Esophagus (tissue), 2 donors: Measurements from ENCODE around the gene FKBP11. TPM values are rescaled to one million over a fixed set of nuclear protein-coding genes. Genes with fewer than 3 reads are reported as not detected.
"Not testable (repeated sequence)": the region's sequence is repeated elsewhere in the genome, so short reads cannot be mapped to it uniquely, and the experiment has no call there.

Experiments
- H3K27ac ChIP-seq, 2 donors: one replicate each; pipeline ENCODE4 v1.5.1; 2013; ENCODE audit warnings: low read depth in 2 of 2, mild to moderate bottlenecking in 2 of 2, inconsistent platforms in 1 of 2, low read length in 1 of 2, moderate library complexity in 1 of 2
- H3K27me3 ChIP-seq, 2 donors: one replicate each; pipeline ENCODE4 v1.6.1; 2013; ENCODE audit warnings: low read length in 2 of 2, control low read depth in 1 of 2, mild to moderate bottlenecking in 1 of 2; ENCODE audit not compliant: insufficient read depth in 2 of 2, control insufficient read depth in 1 of 2
- H3K36me3 ChIP-seq, 2 donors: one replicate each; pipeline ENCODE4 v1.6.1; 2013; ENCODE audit warnings: low read length in 1 of 2; ENCODE audit not compliant: control insufficient read depth in 2 of 2, insufficient read depth in 2 of 2
- H3K4me1 ChIP-seq, 2 donors: one replicate each; pipeline ENCODE4 v1.6.1; 2013; ENCODE audit warnings: low read length in 1 of 2; ENCODE audit not compliant: control insufficient read depth in 2 of 2, insufficient read depth in 2 of 2
- H3K4me3 ChIP-seq, 2 donors: one replicate each; pipeline ENCODE4 v1.5.1; 2013; ENCODE audit warnings: low read length in 2 of 2, mild to moderate bottlenecking in 2 of 2, low read depth in 1 of 2, moderate library complexity in 1 of 2
- H3K9me3 ChIP-seq, 2 donors: one replicate each; pipeline ENCODE4 v1.6.1; 2013; ENCODE audit warnings: mild to moderate bottlenecking in 2 of 2, low read depth in 1 of 2, low read length in 1 of 2, moderate library complexity in 1 of 2; ENCODE audit not compliant: control insufficient read depth in 2 of 2, insufficient read depth in 1 of 2
- WGBS, 2 donors: extraction: QIAGEN DNeasy Blood & Tissue Kit; methylation state at CpG; one replicate each; pipeline ENCODE4 v1.1.7; 2013; 5-methylcytosine and 5-hydroxymethylcytosine counted together
- polyA plus RNA-seq, 2 donors: library from polyadenylated mRNA; stranded (reverse); fragments of 200-250 nt; gene quantifications; one replicate each; pipeline ENCODE4 v1.2.3, GENCODE V29; 2013
- donor health status: healthy with polysubstance abuse.
- donor health status: Bipolar disorder and iron deficiency.

The FKBP11 gene
- polyA plus RNA-seq, 2 donors: 20.4 to 28.3 TPM

GRCh38 chr12:48878548-48878947, 46.7 kb downstream of the FKBP11 start:
- Histone ChIP-seq H3K27me3 (no peaks in the 10 kb centered on the region), H3K36me3 (no peaks in the 10 kb centered on the region), H3K4me1 (no peaks in the 10 kb centered on the region), H3K4me3 (no peak overlapping the region), H3K27ac (no peak overlapping the region), H3K9me3 (no peaks in the 10 kb centered on the region)
- WGBS, 2 donors: 73 to 77% methylated on average over 2 of the region's 2 CpGs

DNA sequence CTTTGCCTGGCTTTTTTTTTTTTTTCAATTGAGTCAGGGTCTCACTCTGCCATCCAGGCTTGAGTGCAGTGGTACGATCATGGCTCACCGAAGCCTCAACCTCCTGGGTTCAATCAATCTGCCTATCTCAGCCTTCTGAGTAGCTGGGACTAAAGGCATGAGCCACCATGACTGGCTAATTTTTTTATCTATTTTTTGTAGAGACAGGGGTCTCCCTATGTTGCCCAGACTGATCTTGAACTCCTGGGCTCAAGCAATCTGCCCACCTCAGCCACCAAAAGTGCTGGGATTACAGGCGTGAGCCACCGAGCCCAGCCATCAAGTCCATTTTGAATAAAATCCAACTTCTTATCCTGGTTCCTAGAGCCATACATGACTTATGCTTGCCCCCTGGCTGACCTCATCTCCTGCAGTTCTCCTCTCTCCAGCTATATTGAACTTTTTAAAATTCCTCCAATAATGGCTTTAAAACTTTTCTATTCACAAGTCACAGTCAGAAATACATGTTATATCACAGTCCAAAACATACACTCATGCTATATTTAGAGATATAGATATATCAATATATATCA, 49.3 kb downstream of the FKBP11 start:
- Histone ChIP-seq H3K4me3 (no peak overlapping the region), H3K27me3 (no peaks in the 10 kb centered on the region), H3K27ac (no peak overlapping the region), H3K4me1 (no peaks in the 10 kb centered on the region), H3K9me3 (no peaks in the 10 kb centered on the region), H3K36me3 (no peaks in the 10 kb centered on the region)
- 62 to 84% methylated on average over 4 of the region's 4 CpGs for WGBS, 2 donors

- 81 to 82% methylated on average over 8 of the region's 8 CpGs for WGBS, 2 donors
- H3K27ac ChIP-seq, H3K36me3 ChIP-seq, H3K4me3 ChIP-seq, H3K9me3 ChIP-seq, H3K4me1 ChIP-seq, H3K27me3 ChIP-seq: not testable (repeated sequence)
Observed at GRCh38 chr12:48873534-48873933, 51.8 kb downstream of the FKBP11 start.

GRCh38 chr12:48873096-48873495, 52.2 kb downstream of the FKBP11 start:
- Histone ChIP-seq H3K27me3 (no peaks in the 10 kb centered on the region), H3K4me3 (no peak overlapping the region), H3K9me3 (no peaks in the 10 kb centered on the region), H3K4me1 (no peaks in the 10 kb centered on the region), H3K27ac (no peak overlapping the region), H3K36me3 (no peaks in the 10 kb centered on the region)
- WGBS, 2 donors: 78 to 82% methylated on average over 4 of the region's 4 CpGs

Other genes with a start within 250 kb of the FKBP11 start
- gene KANSL2, start 243.3 kb downstream of the FKBP11 start, polyA plus RNA-seq: 10 to 100 TPM; 19.1 to 21.5 TPM
- 1 to 10 TPM; 3.2 to 3.6 TPM for gene CCNT1, start 208.8 kb downstream of the FKBP11 start, polyA plus RNA-seq
- 10 to 100 TPM in 1 of 2 donors, 1 to 10 TPM in 1; 7.2 to 18.5 TPM for gene ADCY6, start 136.4 kb downstream of the FKBP11 start, polyA plus RNA-seq
- 10 to 100 TPM; 21.5 to 24.3 TPM for gene CACNB3, start 107.0 kb downstream of the FKBP11 start, polyA plus RNA-seq
- 10 to 100 TPM; 26.2 to 37.5 TPM for gene DDX23, start 73.3 kb downstream of the FKBP11 start, polyA plus RNA-seq
- 1 to 10 TPM; 2.6 to 3.9 TPM for gene RND1, start 59.6 kb downstream of the FKBP11 start, polyA plus RNA-seq
- gene ARF3, start 32.0 kb upstream of the FKBP11 start, polyA plus RNA-seq: 10 to 100 TPM; 58.5 to 71.5 TPM
- gene WNT10B, start 46.2 kb upstream of the FKBP11 start, polyA plus RNA-seq: 1 to 10 TPM; 1.6 to 2.1 TPM
- gene WNT1, start 52.8 kb upstream of the FKBP11 start, polyA plus RNA-seq: under 1 TPM in 1 of 2 donors, not detected in 1; 0.05 TPM
- gene DDN, start 73.9 kb upstream of the FKBP11 start, polyA plus RNA-seq: under 1 TPM; 0.12 to 0.29 TPM
- 10 to 100 TPM; 52.5 to 54.7 TPM for gene PRKAG1, start 93.3 kb upstream of the FKBP11 start, polyA plus RNA-seq
- gene KMT2D, start 135.3 kb upstream of the FKBP11 start, polyA plus RNA-seq: 10 to 100 TPM; 13.2 to 46.6 TPM
- gene RHEBL1, start 144.5 kb upstream of the FKBP11 start, polyA plus RNA-seq: under 1 TPM; 0.24 to 0.39 TPM
- gene DHH, start 169.3 kb upstream of the FKBP11 start, polyA plus RNA-seq: under 1 TPM; 0.06 to 0.21 TPM
- 10 to 100 TPM; 28.3 to 36.2 TPM for gene LMBR1L, start 185.4 kb upstream of the FKBP11 start, polyA plus RNA-seq
- gene TUBA1B, start 205.9 kb upstream of the FKBP11 start, polyA plus RNA-seq: 100 to 1,000 TPM; 255 to 693 TPM